Pancreas (tissue), 10 donors: ENCODE measurements around the gene PTBP3. TPM values are rescaled to one million over a fixed set of nuclear protein-coding genes. Genes with fewer than 3 reads are reported as not detected.

Experiments
- ATAC-seq, 4 donors: fragments of 200-7000 bp; cut with Tn5 transposase; one replicate each; pipeline versions ENCODE4 v1.8.0 to v1.9.1; 2020; ENCODE audit warnings: mild to moderate bottlenecking in 4 of 4, moderate library complexity in 4 of 4
- DNase-seq, 6 donors: peaks; one replicate each; pipeline ENCODE4 v3.0.0-alpha.2; 2020
- FAIRE-seq: peaks from 2 replicates; lab custom pipeline; 2012; peaks lifted over from hg19 to GRCh38; lab: Jason Lieb, UNC
- H3K27ac ChIP-seq, 4 donors: fragments of 200-600 bp; sonication (generic); 1 replicate in 3 of 4; 2 replicates in 1 of 4; pipeline versions ENCODE4 v1.5.0 to v1.8.0; 2020
- H3K27me3 ChIP-seq, 4 donors: fragments of 200-600 bp; one replicate each; pipeline ENCODE4 v1.8.0; 2021
- H3K36me3 ChIP-seq, 3 donors: fragments of 200-600 bp; sonication (generic) in 1 of 3; one replicate each; pipeline versions ENCODE4 v1.5.0 to v1.8.0; 2020 to 2021
- H3K4me1 ChIP-seq, 3 donors: fragments of 200-600 bp; one replicate each; pipeline ENCODE4 v1.8.0; 2021
- H3K4me3 ChIP-seq, 4 donors: fragments of 200-600 bp; sonication (generic) in 2 of 4; one replicate each; pipeline versions ENCODE4 v1.5.0 to v1.8.0; 2020 to 2021
- H3K9me3 ChIP-seq, 4 donors: fragments of 200-600 bp; one replicate each; pipeline ENCODE4 v1.8.0; 2021
- CTCF ChIP-seq, 4 donors: fragments of 200-600 bp; sonication (generic) in 3 of 4; IDR thresholded peaks; one replicate each; pipeline versions ENCODE4 v1.5.0 to v1.8.0; 2021; ENCODE audit warnings: antibody characterized with exemption in 4 of 4
- WGBS, 2 donors: extraction: QIAGEN DNeasy Blood & Tissue Kit; methylation state at CpG; one replicate each; pipeline ENCODE4 v1.1.7; 2013; 5-methylcytosine and 5-hydroxymethylcytosine counted together
- intact Hi-C, 3 donors: fragments of 100-400 bp; cut with DNase I; formaldehyde crosslinking; loops; one replicate each; pipeline versions ENCODE4 v1.11.1 to v1.14.2; 2022
- polyA plus RNA-seq, 2 donors: library from polyadenylated mRNA; stranded (reverse); fragments of 200-250 nt; gene quantifications; one replicate each; pipeline ENCODE4 v1.2.3, GENCODE V29; 2013
- total RNA-seq, 6 donors: library from RNA; stranded (reverse); fragmentation: NEBNext Ultra II Directional in 4 of 6; extraction: Animal tissue kit (Norgen Biotek cat#: 25700) in 4 of 6; gene quantifications; one replicate each; pipeline versions ENCODE4 v1.2.1 to v1.2.4, GENCODE V29; 2021 to 2023
- donor health status: healthy with polysubstance abuse.
- donor health status: DM: no; HTN: no; CAD: no; lungs with moderate emphysema.
- donor health status: DM: no; HTN: no; CAD: no.
- donor health status: control.
- donor health status: control.
- donor health status: Bipolar disorder and iron deficiency.
- donor health status: DM: yes; HTN: yes; CAD: no.
- donor health status: DM: no; HTN: no; CAD: no.
- donor health status: DM: no; HTN: no; CAD: no.
- donor health status: DM: yes; HTN: yes; CAD: no.

Gene PTBP3
- total and polyA plus RNA-seq, 8 donors, result 4.4 to 51.5 (median 28.3) TPM

GRCh38 chr9:112265391-112265790 is 68.0 kb downstream of the PTBP3 start:
- Histone ChIP-seq H3K36me3 (no peaks in the 10 kb centered on the region), H3K27me3 (no peaks in the 10 kb centered on the region), H3K4me3 (no peak overlapping the region), H3K9me3 (no peaks in the 10 kb centered on the region), H3K27ac (no peak overlapping the region), H3K4me1 (peaks cover 0 to 7% (median 0%) of the 10 kb centered on the region in 3 donors)
- 95% methylated on average over 9 of the region's 9 CpGs for WGBS, 2 donors
- no peak for ATAC-seq
- intact Hi-C loops, result loop anchor here in 1 of 3 donors (5.0 kb wide), 1 partner anchor 47 kb away; no protein-coding TSS in a partner anchor
- FAIRE-seq, result no peak
- no peak for TF ChIP-seq CTCF (IDR thresholded peaks at IDR 0.05)
- DNase-seq, result no peak

GRCh38 chr9:112262577-112262976 is 70.8 kb downstream of the PTBP3 start:
- H3K9me3 ChIP-seq, result no peaks in the 10 kb centered on the region
- FAIRE-seq (no peak), DNase-seq (no peak), ATAC-seq (no peak)
- 90 to 92% methylated on average over 3 of the region's 3 CpGs for WGBS, 2 donors
- H3K4me1 ChIP-seq, result peaks cover 0 to 7% (median 0%) of the 10 kb centered on the region in 3 donors
- H3K4me3 ChIP-seq, result no peak overlapping the region
- H3K36me3 ChIP-seq, result no peaks in the 10 kb centered on the region
- no peak for TF ChIP-seq CTCF (IDR thresholded peaks at IDR 0.05)
- H3K27ac ChIP-seq, result no peak overlapping the region
- no peaks in the 10 kb centered on the region for H3K27me3 ChIP-seq
- intact Hi-C loops, result no loop called here

- no peaks in the 10 kb centered on the region for H3K36me3 ChIP-seq
- WGBS, 2 donors, result 92% methylated on average over 5 of the region's 5 CpGs
- intact Hi-C loops, result no loop called here
- no peaks in the 10 kb centered on the region for H3K27me3 ChIP-seq
- no peaks in the 10 kb centered on the region for H3K9me3 ChIP-seq
- DNase-seq, result no peak
- FAIRE-seq, result no peak
- no peak for TF ChIP-seq CTCF (IDR thresholded peaks at IDR 0.05)
- no peak for ATAC-seq
- H3K4me3 ChIP-seq, result no peak overlapping the region
- H3K4me1 ChIP-seq, result peaks cover 0 to 7% (median 0%) of the 10 kb centered on the region in 3 donors
- H3K27ac ChIP-seq, result no peak overlapping the region
These were observed 72.3 kb downstream of the PTBP3 start for GRCh38 chr9:112261133-112261532.

- no peak for TF ChIP-seq CTCF (IDR thresholded peaks at IDR 0.05)
- ATAC-seq (no peak), DNase-seq (no peak), FAIRE-seq (no peak)
- Histone ChIP-seq H3K27me3 (no peaks in the 10 kb centered on the region), H3K4me1 (no peaks in the 10 kb centered on the region), H3K36me3 (no peaks in the 10 kb centered on the region), H3K9me3 (no peaks in the 10 kb centered on the region), H3K27ac (no peak overlapping the region), H3K4me3 (no peak overlapping the region)
- 96 to 99% methylated on average over 2 of the region's 2 CpGs for WGBS, 2 donors
- intact Hi-C loops, result no loop called here
These were observed 75.3 kb downstream of the PTBP3 start for GRCh38 chr9:112258106-112258505.

- ATAC-seq, result no peak
- peaks cover 0 to 6% (median 0%) of the 10 kb centered on the region in 3 donors for H3K36me3 ChIP-seq
- H3K4me3 ChIP-seq, result no peak overlapping the region
- FAIRE-seq, result no peak
- 77 to 79% methylated on average over 5 of the region's 5 CpGs for WGBS, 2 donors
- no peaks in the 10 kb centered on the region for H3K27me3 ChIP-seq
- no peak overlapping the region for H3K27ac ChIP-seq
- intact Hi-C loops, result no loop called here
- H3K4me1 ChIP-seq, result no peaks in the 10 kb centered on the region
- no peaks in the 10 kb centered on the region for H3K9me3 ChIP-seq
- no peak for TF ChIP-seq CTCF (IDR thresholded peaks at IDR 0.05)
- DNase-seq, result no peak
These were observed 81.2 kb downstream of the PTBP3 start for GRCh38 chr9:112252194-112252593.
